GM12875 (cell line): ENCODE results near the gene FAM13A.

Source experiments
- H3K4me3 ChIP-seq: one replicate; pipeline ENCODE4 v1.5.1; 2011; ENCODE audit warnings: low read depth, low read length, control low read depth
- CTCF ChIP-seq: IDR thresholded peaks from 2 replicates; pipeline ENCODE4 v1.5.1; 2011; ENCODE audit warnings: low read depth, mild to moderate bottlenecking, control low read depth, inconsistent platforms, low read length, moderate library complexity, borderline replicate concordance; ENCODE audit not compliant: insufficient read depth

FAM13A gene

DNA sequence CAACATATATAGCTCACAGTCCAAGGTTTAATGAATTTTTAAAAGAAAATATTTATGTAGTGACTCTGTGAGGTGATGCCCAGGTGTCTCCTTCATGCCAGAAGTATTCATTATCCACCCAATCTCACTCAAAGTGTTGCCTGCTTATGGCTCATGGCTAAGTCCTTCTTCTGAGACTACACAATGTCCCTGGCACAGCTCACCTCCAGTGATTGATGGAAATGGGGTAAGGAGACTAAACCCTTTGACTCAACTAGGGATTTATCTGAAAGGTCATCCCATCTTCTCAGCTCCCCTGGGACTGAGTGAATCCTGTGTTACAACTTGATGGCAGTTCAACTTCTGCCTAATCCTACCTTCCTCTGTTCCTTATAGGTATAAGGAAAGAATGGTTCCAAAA lies 74.2 kb downstream of the FAM13A start:
- TF ChIP-seq CTCF: no peak

GRCh38 chr4:88981993-88982392 lies 75.0 kb downstream of the FAM13A start:
- no peak for TF ChIP-seq CTCF
- H3K4me3 ChIP-seq: no peak overlapping the region

More for the DNA sequence above, 74.2 kb downstream of the FAM13A start:
- H3K4me3 ChIP-seq: no peak overlapping the region

DNA sequence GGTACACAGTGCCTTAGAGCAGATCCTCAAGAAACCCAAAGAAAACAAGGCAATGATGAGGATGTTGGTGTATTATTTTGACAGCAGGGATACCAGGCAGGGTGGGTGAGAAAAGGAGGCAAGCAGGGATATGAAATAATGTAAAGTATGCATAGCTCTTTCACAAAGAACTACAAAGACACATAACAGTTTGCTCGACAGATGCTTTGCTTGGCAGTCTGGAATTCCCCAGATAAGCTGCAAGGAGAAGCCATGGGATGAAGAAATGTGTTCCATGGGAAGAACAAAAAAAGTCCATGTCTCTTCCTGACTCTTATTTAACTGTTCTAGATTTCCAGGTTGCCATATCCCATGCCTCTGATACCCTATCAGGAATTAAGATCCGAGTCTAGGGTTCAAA lies 75.4 kb downstream of the FAM13A start:
- no peak overlapping the region for H3K4me3 ChIP-seq
- TF ChIP-seq CTCF: no peak

DNA sequence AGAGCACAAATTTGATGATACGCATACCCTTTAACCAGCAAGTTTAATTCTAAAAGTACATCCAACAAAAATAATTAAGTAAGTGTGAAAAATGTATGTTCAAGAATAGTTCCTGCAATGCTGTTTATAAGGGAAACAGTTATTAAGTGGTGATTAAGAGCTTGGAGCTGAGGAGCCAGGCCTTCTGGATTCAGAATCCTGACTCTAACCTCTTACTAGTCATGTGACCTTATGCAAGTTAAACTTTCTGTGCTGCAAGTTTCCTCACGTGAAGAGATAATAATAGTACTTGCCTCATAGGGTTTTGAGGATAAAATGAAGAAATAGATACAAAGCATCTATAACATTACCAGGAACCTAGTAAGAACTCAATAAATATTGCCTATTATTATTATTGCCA lies 77.7 kb downstream of the FAM13A start:
- no peak overlapping the region for H3K4me3 ChIP-seq
- no peak for TF ChIP-seq CTCF

- no peak for TF ChIP-seq CTCF
Observed at GRCh38 chr4:88976775-88977035, 80.3 kb downstream of the FAM13A start.

DNA sequence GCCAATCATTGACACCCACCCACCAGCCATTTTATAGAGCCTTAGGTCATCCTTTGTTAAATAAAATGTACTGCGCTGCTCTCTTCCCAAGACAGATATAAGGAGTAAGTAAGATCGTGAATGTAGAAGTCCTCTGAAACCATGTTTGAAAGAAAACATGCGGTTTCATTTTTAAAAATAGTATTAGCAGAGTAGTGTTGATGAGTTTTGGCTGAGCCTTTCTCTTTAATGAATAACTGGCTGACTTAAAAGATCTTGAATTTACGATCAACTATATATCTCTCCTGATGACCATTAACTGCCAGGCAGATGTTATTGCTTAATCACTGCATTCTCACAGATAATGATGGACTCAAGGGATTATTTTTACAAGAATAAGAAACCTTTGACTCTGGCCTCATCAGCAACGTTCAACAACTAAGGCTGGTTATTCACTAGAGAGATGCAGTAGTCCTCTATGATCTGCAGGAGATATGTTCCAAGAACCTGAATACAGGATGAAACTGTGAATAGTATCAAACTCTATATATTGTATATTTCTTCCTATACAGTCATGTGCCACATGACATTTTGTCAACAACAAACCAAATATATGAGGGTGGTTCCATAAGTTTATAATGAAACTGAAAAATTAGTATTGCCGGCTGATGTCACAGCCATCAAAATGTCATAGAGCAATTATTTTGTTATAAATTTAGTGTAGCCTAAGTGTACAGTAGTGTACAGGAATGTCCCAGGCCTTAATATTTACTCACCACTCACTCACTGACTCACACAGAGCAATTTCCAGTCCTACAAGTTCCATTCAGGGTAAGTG lies 80.8 kb downstream of the FAM13A start:
- no peak for TF ChIP-seq CTCF
- no peak overlapping the region for H3K4me3 ChIP-seq

More at GRCh38 chr4:88976775-88977035, 80.3 kb downstream of the FAM13A start:
- H3K4me3 ChIP-seq: no peak overlapping the region

GRCh38 chr4:88971536-88971935 lies 85.4 kb downstream of the FAM13A start:
- TF ChIP-seq CTCF: no peak
- H3K4me3 ChIP-seq: no peak overlapping the region
